Trophoblast cell (in vitro differentiated cells and primary cell): ENCODE data around the gene FNDC3B.

ENCODE experiments used
- DNase-seq, 2 donors: peaks; one replicate each; pipeline ENCODE4 v3.0.0-alpha.2; 2016
- H2AFZ ChIP-seq: 2 replicates; pipeline ENCODE4 v1.6.1; 2013; ENCODE audit warnings: low read length, moderate library complexity, mild to moderate bottlenecking; ENCODE audit not compliant: insufficient read depth, poor library complexity
- H2AK5ac ChIP-seq: 2 replicates; pipeline ENCODE4 v1.6.1; 2013; ENCODE audit warnings: mild to moderate bottlenecking, low read length
- H2BK120ac ChIP-seq: 2 replicates; pipeline ENCODE4 v1.6.1; 2013; ENCODE audit warnings: low read length, mild to moderate bottlenecking, moderate library complexity; ENCODE audit not compliant: insufficient read depth, poor library complexity
- H2BK12ac ChIP-seq: 2 replicates; pipeline ENCODE4 v1.6.1; 2013; ENCODE audit warnings: mild to moderate bottlenecking, low read length, moderate library complexity
- H2BK5ac ChIP-seq: 2 replicates; pipeline ENCODE4 v1.6.1; 2013; ENCODE audit warnings: low read length, low read depth, moderate library complexity, mild to moderate bottlenecking; ENCODE audit not compliant: poor library complexity
- H3K14ac ChIP-seq: 2 replicates; pipeline ENCODE4 v1.6.1; 2013; ENCODE audit warnings: mild to moderate bottlenecking, low read length
- H3K18ac ChIP-seq: 2 replicates; pipeline ENCODE4 v1.6.1; 2013; ENCODE audit warnings: mild to moderate bottlenecking, low read length
- H3K23ac ChIP-seq: 2 replicates; pipeline ENCODE4 v1.6.1; 2013; ENCODE audit warnings: low read length
- H3K27ac ChIP-seq: 2 replicates; pipeline ENCODE4 v1.5.1; 2013; ENCODE audit warnings: low read depth, mild to moderate bottlenecking, inconsistent platforms, low read length, moderate library complexity
- H3K27me3 ChIP-seq: 2 replicates; pipeline ENCODE4 v1.6.1; 2013; ENCODE audit warnings: inconsistent platforms, mild to moderate bottlenecking, low read length, moderate library complexity; ENCODE audit not compliant: insufficient read depth
- H3K36me3 ChIP-seq, 2 experiments: 1 replicate in 1 of 2; 2 replicates in 1 of 2; pipeline ENCODE4 v1.6.1; 2013; ENCODE audit warnings: low read length in 2 of 2, mild to moderate bottlenecking in 2 of 2, moderate library complexity in 1 of 2; ENCODE audit not compliant: insufficient read depth in 2 of 2, control insufficient read depth in 1 of 2
- H3K4ac ChIP-seq: 2 replicates; pipeline ENCODE4 v1.6.1; 2013; ENCODE audit warnings: low read depth, mild to moderate bottlenecking, low read length, moderate library complexity
- H3K4me1 ChIP-seq, 2 experiments: 1 replicate in 1 of 2; 2 replicates in 1 of 2; pipeline ENCODE4 v1.6.1; 2013; ENCODE audit warnings: low read length in 2 of 2, mild to moderate bottlenecking in 2 of 2, moderate library complexity in 1 of 2; ENCODE audit not compliant: insufficient read depth in 2 of 2, control insufficient read depth in 1 of 2
- H3K4me2 ChIP-seq: 2 replicates; pipeline ENCODE4 v1.6.1; 2013; ENCODE audit warnings: inconsistent platforms, mild to moderate bottlenecking, low read length, moderate library complexity
- H3K4me3 ChIP-seq: 2 replicates; pipeline ENCODE4 v1.5.1; 2013; ENCODE audit warnings: mild to moderate bottlenecking, low read depth, low read length, inconsistent platforms
- H3K79me1 ChIP-seq: one replicate; pipeline ENCODE4 v1.6.1; 2013; ENCODE audit warnings: low read length
- H3K79me2 ChIP-seq: 2 replicates; pipeline ENCODE4 v1.6.1; 2013; ENCODE audit warnings: low read length, mild to moderate bottlenecking; ENCODE audit not compliant: control insufficient read depth, insufficient read depth, poor library complexity
- H3K9ac ChIP-seq: 2 replicates; pipeline ENCODE4 v1.6.1; 2013; ENCODE audit warnings: mild to moderate bottlenecking, low read length
- H3K9me3 ChIP-seq: 2 replicates; pipeline ENCODE4 v1.6.1; 2013; ENCODE audit warnings: low read depth, mild to moderate bottlenecking, control low read depth, inconsistent platforms, low read length; ENCODE audit not compliant: insufficient read depth
- H4K12ac ChIP-seq: 2 replicates; pipeline ENCODE4 v1.6.1; 2013; ENCODE audit warnings: low read depth, mild to moderate bottlenecking, low read length, moderate library complexity
- H4K8ac ChIP-seq: 2 replicates; pipeline ENCODE4 v1.6.1; 2013; ENCODE audit warnings: low read depth, mild to moderate bottlenecking, low read length, moderate library complexity
- H4K91ac ChIP-seq: one replicate; pipeline ENCODE4 v1.6.1; 2013; ENCODE audit warnings: low read depth, mild to moderate bottlenecking, low read length, moderate library complexity
- WGBS: extraction: QIAGEN DNeasy Blood & Tissue Kit; methylation state at CpG from one replicate; pipeline ENCODE4 v1.1.7; 2013; ENCODE audit warnings: missing lambda C conversion rate; ENCODE audit not compliant: insufficient read length, insufficient coverage; ENCODE audit errors: extremely low coverage; 5-methylcytosine and 5-hydroxymethylcytosine counted together

The FNDC3B gene

GRCh38 chr3:172067837-172068440 lies 28.6 kb downstream of the FNDC3B start:
- H3K27ac ChIP-seq, result no peak overlapping the region
- no peak overlapping the region for H3K18ac ChIP-seq
- H4K8ac ChIP-seq, result no peak overlapping the region

DNA sequence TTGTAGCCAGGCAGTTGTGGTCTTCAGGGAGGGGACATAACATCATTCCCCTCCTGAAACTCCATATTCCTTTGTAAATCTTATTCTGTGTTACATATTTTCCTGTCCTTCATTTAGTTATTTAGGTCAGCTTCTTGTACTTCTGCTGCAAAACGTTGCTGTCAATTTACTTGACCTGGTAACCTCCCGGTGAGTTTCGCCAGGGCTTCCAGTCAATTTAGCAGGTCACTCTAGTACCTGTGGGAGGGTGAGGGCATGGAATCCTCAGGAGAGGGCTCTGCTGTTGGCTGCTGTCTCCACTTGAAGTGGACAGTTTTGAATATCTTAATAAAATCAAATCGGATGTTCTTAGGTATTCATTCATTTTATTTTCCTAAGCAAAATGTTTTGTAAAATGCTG lies 29.6 kb downstream of the FNDC3B start:
- no peak overlapping the region for H3K14ac ChIP-seq
- H3K4me3 ChIP-seq, result no peak overlapping the region
- no peak overlapping the region for H4K8ac ChIP-seq
- no peak overlapping the region for H2BK5ac ChIP-seq
- H2BK120ac ChIP-seq, result no peak overlapping the region
- no peaks in the 10 kb centered on the region for H3K27me3 ChIP-seq
- H3K36me3 ChIP-seq, result peaks cover 0 to 4% of the 10 kb centered on the region in 2 experiments
- no peak overlapping the region for H2BK12ac ChIP-seq
- H4K12ac ChIP-seq, result no peak overlapping the region
- no peak overlapping the region for H4K91ac ChIP-seq
- H2AK5ac ChIP-seq, result no peak overlapping the region
- H3K9ac ChIP-seq, result no peak overlapping the region
- no peaks in the 10 kb centered on the region for H3K9me3 ChIP-seq
- DNase-seq, result no peak
- peaks cover 0 to 11% of the 10 kb centered on the region in 2 experiments for H3K4me1 ChIP-seq
- H3K18ac ChIP-seq, result no peak overlapping the region
- H3K4me2 ChIP-seq, result no peak overlapping the region
- no peaks in the 10 kb centered on the region for H3K79me1 ChIP-seq
- no peak overlapping the region for H2AFZ ChIP-seq
- H3K79me2 ChIP-seq, result peaks cover 3% of the 10 kb centered on the region
- no peak overlapping the region for H3K23ac ChIP-seq
- H3K27ac ChIP-seq, result no peak overlapping the region
- peak overlapping the region; percentile 82 for H3K4ac ChIP-seq
- no CpG with 5 or more reads among the region's 4 CpGs for WGBS

More at GRCh38 chr3:172067837-172068440, 28.6 kb downstream of the FNDC3B start:
- Histone ChIP-seq H3K4me2 (no peak overlapping the region), H2BK5ac (no peak overlapping the region), H3K4me3 (no peak overlapping the region), H3K36me3 (peaks cover 0 to 2% of the 10 kb centered on the region in 2 experiments), H3K9me3 (no peaks in the 10 kb centered on the region), H3K23ac (no peak overlapping the region), H2AK5ac (no peak overlapping the region), H2BK12ac (no peak overlapping the region), H3K14ac (no peak overlapping the region), H4K12ac (no peak overlapping the region), H3K4ac (peak overlapping the region; percentile 42), H3K27me3 (no peaks in the 10 kb centered on the region), H3K4me1 (peaks cover 0 to 11% of the 10 kb centered on the region in 2 experiments), H3K79me2 (peaks cover 2% of the 10 kb centered on the region), H3K9ac (no peak overlapping the region), H2BK120ac (no peak overlapping the region), H4K91ac (no peak overlapping the region), H2AFZ (no peak overlapping the region), H3K79me1 (no peaks in the 10 kb centered on the region)
- no CpG with 5 or more reads among the region's 6 CpGs for WGBS
- no peak for DNase-seq

GRCh38 chr3:172069478-172069877 lies 30.1 kb downstream of the FNDC3B start:
- WGBS, result no CpG with 5 or more reads among the region's 3 CpGs
- H2BK120ac ChIP-seq, result no peak overlapping the region
- no peak overlapping the region for H2AFZ ChIP-seq
- no peak overlapping the region for H2BK5ac ChIP-seq
- H3K27me3 ChIP-seq, result no peaks in the 10 kb centered on the region
- H4K12ac ChIP-seq, result no peak overlapping the region
- no peaks in the 10 kb centered on the region for H3K9me3 ChIP-seq
- H3K14ac ChIP-seq, result no peak overlapping the region
- H3K4me3 ChIP-seq, result no peak overlapping the region
- H3K4ac ChIP-seq, result peak overlapping the region; percentile 47
- H2AK5ac ChIP-seq, result no peak overlapping the region
- H3K79me2 ChIP-seq, result peaks cover 4% of the 10 kb centered on the region
- peaks cover 0 to 11% of the 10 kb centered on the region in 2 experiments for H3K4me1 ChIP-seq
- H3K36me3 ChIP-seq, result peaks cover 0 to 4% of the 10 kb centered on the region in 2 experiments
- no peak overlapping the region for H3K18ac ChIP-seq
- H3K9ac ChIP-seq, result no peak overlapping the region
- H4K91ac ChIP-seq, result no peak overlapping the region
- no peak overlapping the region for H3K4me2 ChIP-seq
- H3K23ac ChIP-seq, result no peak overlapping the region
- no peak overlapping the region for H4K8ac ChIP-seq
- H2BK12ac ChIP-seq, result no peak overlapping the region
- H3K27ac ChIP-seq, result no peak overlapping the region
- no peaks in the 10 kb centered on the region for H3K79me1 ChIP-seq
- no peak for DNase-seq

- no peak overlapping the region for H3K14ac ChIP-seq
- no peak overlapping the region for H2BK5ac ChIP-seq
- H2AK5ac ChIP-seq, result no peak overlapping the region
- peaks cover 0 to 6% of the 10 kb centered on the region in 2 experiments for H3K36me3 ChIP-seq
- no peak overlapping the region for H3K4me2 ChIP-seq
- H3K23ac ChIP-seq, result no peak overlapping the region
- H3K27me3 ChIP-seq, result no peaks in the 10 kb centered on the region
- H2AFZ ChIP-seq, result no peak overlapping the region
- no peak overlapping the region for H4K91ac ChIP-seq
- H3K4me3 ChIP-seq, result no peak overlapping the region
- H3K18ac ChIP-seq, result no peak overlapping the region
- H3K79me2 ChIP-seq, result peaks cover 4% of the 10 kb centered on the region
- no CpG with 5 or more reads among the region's 6 CpGs for WGBS
- H2BK120ac ChIP-seq, result no peak overlapping the region
- no peak overlapping the region for H3K27ac ChIP-seq
- H3K4ac ChIP-seq, result peak overlapping the region; percentile 8
- no peak overlapping the region for H2BK12ac ChIP-seq
- DNase-seq, result no peak
- no peak overlapping the region for H3K9ac ChIP-seq
- peaks cover 0 to 11% of the 10 kb centered on the region in 2 experiments for H3K4me1 ChIP-seq
- H4K12ac ChIP-seq, result no peak overlapping the region
- H3K79me1 ChIP-seq, result no peaks in the 10 kb centered on the region
- H4K8ac ChIP-seq, result no peak overlapping the region
- no peaks in the 10 kb centered on the region for H3K9me3 ChIP-seq
Observed at GRCh38 chr3:172070269-172070668, 30.9 kb downstream of the FNDC3B start.
